ENCODE results near the gene CD2AP.

CD2AP gene

GRCh38 chr6:47672816-47673215 lies 195.2 kb downstream of the CD2AP start:
- TF ChIP-seq POLR2A (IDR thresholded peaks at IDR 0.05; ENCODE audit: low read depth, low read length) (no peak), TAF1 (IDR thresholded peaks at IDR 0.05; ENCODE audit: low read depth, low read length) (no peak), SPI1 (IDR thresholded peaks at IDR 0.05; ENCODE audit: low read depth, low read length) (no peak), PAX5 (IDR thresholded peaks at IDR 0.05; ENCODE audit: insufficient read depth, low read length, severe bottlenecking) (no peak), POU2F2 (IDR thresholded peaks at IDR 0.05; ENCODE audit: low read depth, low read length) (no peak), POLR2AphosphoS5 (IDR thresholded peaks at IDR 0.05; ENCODE audit: low read depth, low read length) (no peak)
- no peak for FAIRE-seq

GRCh38 chr6:47674673-47675072 lies 197.1 kb downstream of the CD2AP start:
- DNase-seq (ENCODE audit: insufficient read length, low spot score) (no peak), FAIRE-seq (no peak)
- no peak for TF ChIP-seq POLR2AphosphoS5 (IDR thresholded peaks at IDR 0.05; ENCODE audit: low read depth, low read length)
- no peak for TF ChIP-seq POLR2A (IDR thresholded peaks at IDR 0.05; ENCODE audit: low read depth, low read length)
- no peak for TF ChIP-seq POU2F2 (IDR thresholded peaks at IDR 0.05; ENCODE audit: low read depth, low read length)
- TF ChIP-seq PAX5 (IDR thresholded peaks at IDR 0.05; ENCODE audit: insufficient read depth, low read length, severe bottlenecking), result no peak

More at GRCh38 chr6:47672816-47673215, 195.2 kb downstream of the CD2AP start:
- no peak for DNase-seq (ENCODE audit: insufficient read length, low spot score)

All from GM12891 (cell line).